ENCODE measurements around the gene ATL2. TPM values are rescaled to one million over a fixed set of nuclear protein-coding genes. Genes with fewer than 3 reads are reported as not detected.

ATL2 gene
- total and polyA plus RNA-seq, 2 of the 8 experiments (the other 6 are each of a cell fraction or from before 2014, with no cell fraction given): 38.8 to 84.6 TPM

DNA sequence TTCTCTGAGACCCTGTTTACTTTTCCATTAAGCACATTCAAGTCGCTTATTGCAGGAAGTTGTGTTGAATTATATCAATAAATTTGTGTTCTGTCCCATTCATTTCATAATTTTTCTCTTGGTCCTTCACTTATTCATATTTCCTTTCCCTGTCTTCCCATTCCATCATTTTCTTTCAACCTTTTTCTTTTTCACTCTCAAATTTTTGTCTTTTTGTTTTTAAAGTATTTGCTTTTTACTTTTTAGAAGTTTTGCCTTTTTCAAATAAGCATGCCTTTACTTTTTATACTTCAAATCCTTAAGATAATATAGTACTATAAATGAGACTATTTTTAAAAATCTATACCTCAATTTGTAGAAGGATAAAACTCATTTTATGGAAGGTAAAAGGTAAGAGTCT lies 120.5 kb downstream of the ATL2 start:
- CTCF ChIA-PET (ENCODE audit: partially characterized antibody): no interaction called here
- FAIRE-seq: no peak
- POLR2A ChIA-PET (ENCODE audit: partially characterized antibody): no interaction called here

More for the DNA sequence above, 120.5 kb downstream of the ATL2 start:
- Histone ChIP-seq H4K8ac (ENCODE audit: extremely low read depth, insufficient read depth, low read length) (no peak overlapping the region), H3K4me1 (replicated peaks in 1 of 4; ENCODE audit: control insufficient read depth in 3 of 4, insufficient read depth in 4 of 4, low read length in 3 of 4) (no peaks in the 10 kb centered on the region), H2BK12ac (ENCODE audit: low read depth, low read length) (no peak overlapping the region), H3K23me2 (ENCODE audit: low read depth, low read length) (no peaks in the 10 kb centered on the region), H3K79me1 (ENCODE audit: low read depth, low read length) (no peaks in the 10 kb centered on the region), H2BK120ac (replicated peaks; ENCODE audit: low read depth, low read length) (no peak overlapping the region), H3K79me2 (ENCODE audit: control insufficient read depth in 1 of 2, insufficient read depth in 2 of 2, low read length in 2 of 2) (no peaks in the 10 kb centered on the region), H3K23ac (ENCODE audit: insufficient read length) (no peak overlapping the region), H4K20me1 (replicated peaks in 1 of 2; ENCODE audit: control insufficient read depth in 1 of 2, insufficient read depth in 2 of 2, low read length in 2 of 2) (no peaks in the 10 kb centered on the region), H2AK5ac (ENCODE audit: low read depth, low read length) (no peak overlapping the region), H3K56ac (replicated peaks; ENCODE audit: insufficient read length, low read depth, low read length) (no peak overlapping the region), H2BK20ac (ENCODE audit: low read length) (no peak overlapping the region), H4K5ac (ENCODE audit: insufficient read length, low read depth, low read length) (no peak overlapping the region), H3K18ac (ENCODE audit: extremely low read depth, low read length) (no peak overlapping the region), H2BK15ac (ENCODE audit: low read length) (no peak overlapping the region), H2BK5ac (ENCODE audit: low read depth, low read length) (no peak overlapping the region), H3K14ac (ENCODE audit: insufficient read length) (no peak overlapping the region), H3K9ac (replicated peaks in 1 of 4; ENCODE audit: extremely low read depth in 1 of 4, low read depth in 3 of 4, low read length in 3 of 4) (no peak overlapping the region), H3K4me3 (ENCODE audit: extremely low read depth in 1 of 4, insufficient read depth in 2 of 4, low read depth in 3 of 4, low read length in 4 of 4) (no peak overlapping the region), H3K4me2 (ENCODE audit: insufficient read depth in 1 of 2, low read depth in 2 of 2, low read length in 2 of 2) (no peak overlapping the region), H4K91ac (replicated peaks; ENCODE audit: insufficient read length, low read length) (no peak overlapping the region), H3K36me3 (ENCODE audit: control insufficient read depth in 2 of 4, insufficient read depth in 4 of 4, low read length in 3 of 4) (no peaks in the 10 kb centered on the region), H2AFZ (ENCODE audit: low read length) (no peak overlapping the region), H3K27me3 (replicated peaks in 1 of 4; ENCODE audit: control insufficient read depth in 3 of 4, extremely low read depth in 1 of 4, insufficient read depth in 3 of 4, low read length in 3 of 4) (no peaks in the 10 kb centered on the region), H3K4ac (replicated peaks; ENCODE audit: insufficient read length, low read depth, low read length) (no peak overlapping the region), H3K27ac (ENCODE audit: low read depth, low read length) (no peak overlapping the region), H3K9me3 (ENCODE audit: insufficient read depth in 2 of 2, low read depth in 1 of 2, low read length in 1 of 2) (no peaks in the 10 kb centered on the region)
- 82% methylated on average over 1 of the region's 1 CpG; no CpG with 5 or more reads in 1 of the 2 experiments for WGBS, 2 experiments (ENCODE audit: extremely low coverage in 1 of 2, insufficient coverage in 1 of 2, insufficient read length in 1 of 2, insufficient replicate concordance in 2 of 2, low coverage in 1 of 2, low lambda C conversion rate in 2 of 2, missing lambda C conversion rate in 1 of 2)
- no peak for DNase-seq (ENCODE audit: low read depth in 1 of 2, low spot score in 2 of 2)
- TF ChIP-seq POLR2A (IDR thresholded peaks at IDR 0.05; ENCODE audit: control extremely low read depth in 1 of 2, low read depth in 2 of 2, low read length in 2 of 2) (no peak), KDM1A (IDR thresholded peaks at IDR 0.05; ENCODE audit: borderline replicate concordance, low read length) (no peak), ASH2L (IDR thresholded peaks at IDR 0.05; ENCODE audit: low read length) (no peak)

All from H1 (cell line).